GM21390 (cell line): ENCODE data around the gene ZSWIM8.
"Not testable (repeated sequence)": the region's sequence is repeated elsewhere in the genome, so short reads cannot be mapped to it uniquely, and the experiment has no call there.

Experiments used
- ATAC-seq: cut with Tn5 transposase; IDR thresholded peaks from one replicate; pipeline ENCODE4 v1.9.1; 2021; ENCODE audit not compliant: unreplicated experiment

The ZSWIM8 gene, protein sequence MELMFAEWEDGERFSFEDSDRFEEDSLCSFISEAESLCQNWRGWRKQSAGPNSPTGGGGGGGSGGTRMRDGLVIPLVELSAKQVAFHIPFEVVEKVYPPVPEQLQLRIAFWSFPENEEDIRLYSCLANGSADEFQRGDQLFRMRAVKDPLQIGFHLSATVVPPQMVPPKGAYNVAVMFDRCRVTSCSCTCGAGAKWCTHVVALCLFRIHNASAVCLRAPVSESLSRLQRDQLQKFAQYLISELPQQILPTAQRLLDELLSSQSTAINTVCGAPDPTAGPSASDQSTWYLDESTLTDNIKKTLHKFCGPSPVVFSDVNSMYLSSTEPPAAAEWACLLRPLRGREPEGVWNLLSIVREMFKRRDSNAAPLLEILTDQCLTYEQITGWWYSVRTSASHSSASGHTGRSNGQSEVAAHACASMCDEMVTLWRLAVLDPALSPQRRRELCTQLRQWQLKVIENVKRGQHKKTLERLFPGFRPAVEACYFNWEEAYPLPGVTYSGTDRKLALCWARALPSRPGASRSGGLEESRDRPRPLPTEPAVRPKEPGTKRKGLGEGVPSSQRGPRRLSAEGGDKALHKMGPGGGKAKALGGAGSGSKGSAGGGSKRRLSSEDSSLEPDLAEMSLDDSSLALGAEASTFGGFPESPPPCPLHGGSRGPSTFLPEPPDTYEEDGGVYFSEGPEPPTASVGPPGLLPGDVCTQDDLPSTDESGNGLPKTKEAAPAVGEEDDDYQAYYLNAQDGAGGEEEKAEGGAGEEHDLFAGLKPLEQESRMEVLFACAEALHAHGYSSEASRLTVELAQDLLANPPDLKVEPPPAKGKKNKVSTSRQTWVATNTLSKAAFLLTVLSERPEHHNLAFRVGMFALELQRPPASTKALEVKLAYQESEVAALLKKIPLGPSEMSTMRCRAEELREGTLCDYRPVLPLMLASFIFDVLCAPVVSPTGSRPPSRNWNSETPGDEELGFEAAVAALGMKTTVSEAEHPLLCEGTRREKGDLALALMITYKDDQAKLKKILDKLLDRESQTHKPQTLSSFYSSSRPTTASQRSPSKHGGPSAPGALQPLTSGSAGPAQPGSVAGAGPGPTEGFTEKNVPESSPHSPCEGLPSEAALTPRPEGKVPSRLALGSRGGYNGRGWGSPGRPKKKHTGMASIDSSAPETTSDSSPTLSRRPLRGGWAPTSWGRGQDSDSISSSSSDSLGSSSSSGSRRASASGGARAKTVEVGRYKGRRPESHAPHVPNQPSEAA (N-terminal part only)

DNA sequence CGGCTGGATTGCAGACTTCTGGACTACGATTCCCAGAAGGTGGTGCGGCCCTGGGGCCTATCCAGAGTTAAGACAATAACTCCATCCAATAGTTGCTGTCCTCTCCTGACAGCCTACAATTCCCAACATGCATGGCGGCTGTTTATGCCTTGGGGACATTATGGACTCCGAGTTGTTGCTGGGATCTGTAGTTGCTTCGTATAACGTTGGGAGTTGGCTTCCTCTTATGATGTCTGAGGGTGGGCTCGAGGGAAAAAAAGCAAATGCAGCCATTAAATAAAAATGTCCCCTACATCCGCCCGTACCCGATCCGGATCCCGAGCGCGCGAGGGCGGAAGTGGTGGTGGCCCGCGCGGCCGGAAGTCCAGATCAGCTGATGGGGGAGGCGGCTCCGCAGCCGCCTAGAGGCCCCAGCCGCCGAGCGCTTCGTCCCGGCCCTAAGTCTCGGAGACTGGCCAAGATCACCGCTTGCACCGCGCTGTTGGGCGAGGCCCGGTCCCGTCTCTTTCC, at the start of gene ZSWIM8:
TSS of gene ZSWIM8 (plus strand) at position 396 of the 510 bp plus-strand sequence. CDS start 273 bp downstream, outside the sequence.
- ATAC-seq, result peak; percentile 70

DNA sequence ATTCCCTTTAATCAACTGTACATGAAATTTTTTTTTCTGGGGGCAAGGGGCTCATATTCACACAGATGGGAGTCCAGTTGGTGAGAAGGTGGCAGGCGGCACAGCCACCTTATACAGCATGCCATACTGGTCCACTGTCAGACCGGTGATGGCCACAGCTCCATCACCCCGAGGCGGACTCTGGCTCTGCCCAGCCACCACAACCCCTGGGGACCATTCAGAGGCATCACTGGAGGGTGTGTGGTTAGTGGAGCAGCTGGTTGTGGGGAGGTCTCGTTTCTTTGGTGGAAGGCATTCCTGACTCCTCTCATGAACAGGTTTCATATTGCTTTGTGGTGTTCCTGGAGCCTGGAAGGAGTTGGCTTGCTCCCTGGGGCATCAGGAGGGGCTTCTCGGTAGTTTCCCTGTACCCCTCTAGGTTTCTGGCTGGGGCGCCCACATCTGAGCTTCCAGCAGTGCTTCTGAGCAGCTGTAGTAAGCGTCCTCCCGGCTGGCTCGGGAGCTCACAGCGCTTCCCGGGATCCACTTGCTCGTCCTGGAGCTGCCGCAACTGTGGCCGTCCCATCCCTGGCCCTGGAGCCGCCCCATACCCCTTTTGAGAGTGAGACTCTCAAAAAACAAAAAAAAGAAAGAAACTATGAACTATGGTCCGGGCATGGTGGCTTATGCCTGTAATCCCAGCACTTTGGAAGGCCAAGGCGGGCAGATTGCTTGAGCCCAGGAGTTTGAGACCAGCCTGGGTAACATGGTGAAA, 44.7 kb upstream of the ZSWIM8 start:
- ATAC-seq, result not testable (repeated sequence)

DNA sequence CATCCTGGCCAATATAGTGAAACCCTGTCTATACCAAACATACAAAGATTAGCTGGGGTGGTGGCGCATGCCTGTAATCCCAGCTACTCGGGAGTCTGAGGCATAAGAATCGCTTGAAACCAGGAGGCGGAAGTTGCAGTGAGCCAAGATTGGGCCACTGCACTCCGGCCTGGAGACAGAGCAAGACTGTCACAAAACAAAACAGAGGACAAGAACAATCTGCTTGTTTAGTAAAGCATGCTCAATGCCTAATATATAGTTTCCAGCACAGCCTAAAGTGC, 43.0 kb upstream of the ZSWIM8 start:
- no peak for ATAC-seq

DNA sequence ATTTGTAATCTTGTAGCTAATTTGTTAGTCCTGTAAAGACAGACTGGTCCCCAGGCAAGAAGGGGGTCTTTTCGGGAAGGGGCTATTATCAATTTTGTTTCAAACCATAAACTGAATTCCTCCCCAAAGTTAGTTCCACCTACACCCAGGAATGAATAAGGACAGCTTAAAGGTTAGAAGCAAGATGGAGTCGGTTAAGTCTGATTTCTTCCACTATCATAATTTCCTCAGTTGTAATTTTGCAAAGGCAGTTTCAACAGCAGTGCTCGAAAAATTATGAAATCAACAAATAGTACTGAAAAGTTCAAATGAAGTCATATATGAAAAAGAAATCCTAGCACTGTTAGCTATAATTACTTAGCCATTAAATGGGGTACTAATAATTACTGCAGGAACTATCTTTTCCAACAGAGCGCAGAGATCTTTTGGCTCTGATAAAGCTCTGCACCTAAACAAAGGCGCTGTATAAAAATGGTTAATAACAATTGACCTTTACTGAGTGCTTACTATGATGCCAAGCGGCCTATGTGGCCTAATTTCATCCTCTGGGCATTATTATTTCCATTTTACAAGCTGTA, 42.0 kb upstream of the ZSWIM8 start:
- ATAC-seq, result no peak

DNA sequence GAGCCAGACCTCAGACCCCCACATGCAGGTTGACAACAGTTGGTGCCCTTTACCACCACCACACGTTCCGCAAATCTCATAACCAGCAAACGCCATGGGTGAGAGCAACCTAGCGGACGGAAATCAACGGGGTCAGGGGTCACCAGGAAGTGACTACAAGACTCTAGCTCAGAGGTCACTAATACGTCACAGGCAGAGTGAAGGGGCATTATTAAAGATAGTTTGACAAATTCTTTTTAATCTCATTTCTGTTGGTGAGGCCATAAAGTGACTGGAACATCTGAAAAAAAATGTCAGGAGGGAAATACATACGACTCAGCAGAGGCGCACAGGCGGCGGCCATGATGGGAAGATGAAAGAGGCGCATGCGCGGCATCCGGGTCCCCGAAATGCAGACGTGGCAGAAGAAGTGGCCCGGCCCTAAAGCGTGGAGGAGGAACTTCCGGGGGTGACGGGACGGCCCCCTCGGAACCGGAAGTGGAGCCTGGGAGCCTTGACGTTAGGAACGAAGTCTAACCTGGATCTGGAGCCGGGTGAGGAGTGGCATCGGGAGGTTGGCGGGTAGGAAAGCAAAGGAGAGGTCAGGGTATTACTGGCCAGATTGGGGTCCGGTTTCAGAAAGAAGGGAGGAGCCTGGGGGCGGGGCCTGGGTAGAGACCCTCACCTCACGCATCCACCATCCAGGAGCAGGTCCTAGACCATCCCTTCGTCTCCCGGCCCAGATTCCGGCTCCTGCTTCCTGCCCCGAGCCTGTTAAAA, 41.3 kb upstream of the ZSWIM8 start, which contains the start of gene SEC24C:
TSS of gene SEC24C (plus strand) at position 468 of the 759 bp plus-strand sequence. CDS start 2,461 bp downstream, outside the sequence.
- ATAC-seq, result peak; percentile 89

DNA sequence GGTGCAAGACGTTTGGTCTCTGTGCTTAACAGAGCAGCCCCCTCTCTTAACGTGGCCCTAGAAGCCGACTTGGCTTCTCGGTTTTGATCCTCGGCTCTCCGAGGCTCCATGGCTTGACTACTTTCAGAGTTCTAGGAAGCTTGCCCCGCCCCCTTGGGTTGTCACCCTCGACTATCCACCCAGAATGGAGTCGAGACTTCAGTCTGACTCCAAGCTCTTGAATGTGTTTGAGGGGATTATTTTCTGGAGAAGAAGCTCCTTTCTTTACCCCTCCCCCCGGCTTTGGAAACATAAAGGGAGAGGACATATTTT, 40.8 kb upstream of the ZSWIM8 start:
- peak; percentile 22 for ATAC-seq

DNA sequence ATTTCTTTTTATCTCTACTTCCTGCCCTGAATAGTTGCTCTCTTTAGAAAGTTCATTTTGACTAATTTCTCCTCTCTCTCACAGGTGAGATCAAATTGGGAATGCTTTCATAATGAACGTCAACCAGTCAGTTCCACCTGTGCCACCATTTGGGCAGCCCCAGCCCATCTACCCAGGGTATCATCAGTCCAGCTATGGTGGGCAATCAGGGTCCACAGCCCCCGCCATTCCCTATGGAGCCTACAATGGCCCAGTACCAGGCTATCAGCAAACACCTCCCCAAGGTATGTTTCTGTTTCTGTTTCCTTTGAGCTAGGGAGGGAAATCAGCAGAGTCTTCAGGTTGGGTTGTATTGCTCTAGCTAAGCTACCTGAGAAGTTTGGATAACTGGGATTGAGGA, 38.7 kb upstream of the ZSWIM8 start:
- ATAC-seq, result no peak

DNA sequence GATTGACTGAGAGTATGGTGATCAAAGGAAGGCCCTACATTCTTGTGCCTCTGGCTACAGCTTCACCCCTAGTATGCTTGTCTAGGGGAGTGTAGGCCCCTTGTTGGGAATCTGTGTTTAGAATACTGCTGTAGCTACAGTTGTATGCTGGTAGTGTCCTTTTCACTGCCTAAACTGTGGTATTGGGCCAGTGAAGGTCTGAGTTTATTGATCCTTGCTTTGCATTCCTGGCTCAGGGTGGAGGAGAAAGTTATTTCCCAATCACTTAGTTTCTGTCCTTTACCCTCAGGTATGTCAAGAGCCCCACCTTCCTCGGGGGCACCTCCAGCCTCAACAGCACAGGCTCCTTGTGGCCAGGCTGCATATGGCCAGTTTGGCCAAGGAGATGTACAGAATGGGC, 34.6 kb upstream of the ZSWIM8 start:
- ATAC-seq, result no peak

DNA sequence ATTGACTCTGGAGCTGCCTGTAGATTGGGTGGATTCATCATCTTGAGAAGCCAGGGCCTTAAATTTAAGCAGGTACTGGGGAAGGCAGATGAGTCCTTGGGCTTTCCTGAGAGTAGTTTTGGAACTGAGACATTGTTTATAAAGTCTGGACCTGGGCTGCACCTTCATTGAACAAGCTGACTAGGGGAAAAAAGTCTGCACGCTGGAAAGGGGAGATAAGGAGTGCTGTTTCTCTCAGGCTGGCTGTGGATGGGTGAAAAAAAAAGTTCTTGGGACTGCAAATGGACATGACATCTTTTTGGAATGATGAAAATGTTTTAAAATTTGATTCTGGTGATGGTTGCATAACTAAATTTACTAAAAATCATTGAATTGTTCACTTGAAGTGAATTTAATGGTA, 29.2 kb upstream of the ZSWIM8 start:
- ATAC-seq, result no peak

DNA sequence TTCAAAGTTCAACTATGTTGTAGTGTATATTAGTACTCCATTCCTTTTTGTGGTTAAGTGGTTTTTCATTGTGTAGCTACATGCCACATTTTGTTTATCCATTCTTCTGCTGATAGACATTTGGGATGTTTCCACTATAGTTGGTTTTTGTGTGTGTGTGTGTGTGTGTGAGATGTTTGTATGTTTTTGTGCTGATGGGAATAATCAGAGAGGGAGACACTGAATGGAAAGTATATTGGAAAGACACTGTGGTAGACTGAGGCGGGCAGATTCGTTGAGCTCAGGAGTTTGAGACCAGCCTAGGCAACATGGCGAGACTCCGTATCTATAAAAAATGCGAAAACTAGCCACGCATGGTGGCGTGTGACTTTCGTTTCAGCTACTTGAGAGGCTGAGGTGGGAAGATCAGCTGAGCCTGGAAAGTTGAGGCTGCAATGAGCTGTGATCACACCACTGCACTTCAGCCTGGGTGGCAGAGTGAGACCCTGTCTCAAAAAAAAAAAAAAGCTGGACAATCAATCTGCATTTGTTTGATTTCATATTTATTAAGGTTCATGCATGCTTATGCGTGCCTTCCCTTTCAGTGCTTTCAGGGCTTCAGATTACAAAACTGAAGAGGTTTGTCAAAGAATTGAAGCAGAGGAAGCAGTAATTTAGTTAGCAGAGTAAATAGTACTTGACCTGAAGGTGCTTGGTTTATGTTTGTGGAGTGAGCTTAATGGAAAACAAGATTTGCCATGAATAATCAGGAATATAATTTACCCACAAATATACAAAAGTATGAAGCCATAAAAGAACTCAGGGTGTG, 26.5 kb upstream of the ZSWIM8 start:
- ATAC-seq, result no peak

DNA sequence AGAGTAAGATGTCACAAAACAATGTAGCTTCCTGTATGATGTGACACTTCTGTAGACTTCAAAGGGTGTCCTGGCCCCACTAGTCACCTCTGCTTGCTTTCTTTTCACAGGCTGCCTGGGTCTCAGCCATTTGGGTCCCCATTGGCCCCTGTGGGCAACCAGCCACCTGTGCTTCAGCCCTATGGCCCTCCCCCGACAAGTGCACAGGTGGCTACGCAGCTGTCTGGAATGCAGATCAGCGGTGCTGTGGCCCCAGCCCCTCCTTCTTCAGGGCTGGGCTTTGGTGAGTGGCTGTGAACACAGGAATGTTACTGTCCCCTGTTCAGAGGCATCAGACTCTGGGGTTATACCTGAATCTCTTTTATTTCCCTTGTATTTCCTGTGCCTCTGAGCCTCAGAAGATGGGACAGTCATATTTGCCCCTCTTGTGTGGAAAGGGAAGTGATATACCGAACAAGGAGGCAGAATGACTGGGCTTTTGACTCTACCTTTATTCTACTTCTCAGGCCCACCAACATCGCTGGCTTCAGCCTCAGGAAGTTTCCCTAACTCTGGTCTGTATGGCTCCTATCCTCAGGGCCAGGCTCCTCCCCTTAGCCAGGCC, 25.8 kb upstream of the ZSWIM8 start:
- ATAC-seq, result no peak

DNA sequence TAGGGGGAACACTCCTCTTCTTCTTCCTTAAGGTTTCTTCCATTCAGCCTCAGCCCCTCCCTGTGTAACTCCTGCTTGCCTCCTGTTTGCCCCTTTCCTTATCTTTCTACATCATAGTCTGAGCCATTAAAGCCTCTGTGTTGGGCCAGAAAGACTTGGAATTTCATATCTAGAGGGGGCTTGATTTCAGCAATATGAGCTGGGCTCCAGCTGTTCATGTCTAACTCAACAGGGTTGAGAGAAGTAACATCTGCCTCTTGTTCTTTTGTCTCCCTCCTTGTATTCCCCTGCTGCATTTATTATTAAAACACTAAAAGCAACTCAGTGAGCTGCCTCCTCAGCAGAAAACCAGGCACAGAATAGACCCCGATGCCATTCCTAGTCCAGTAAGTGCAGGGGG, 23.6 kb upstream of the ZSWIM8 start:
- no peak for ATAC-seq

DNA sequence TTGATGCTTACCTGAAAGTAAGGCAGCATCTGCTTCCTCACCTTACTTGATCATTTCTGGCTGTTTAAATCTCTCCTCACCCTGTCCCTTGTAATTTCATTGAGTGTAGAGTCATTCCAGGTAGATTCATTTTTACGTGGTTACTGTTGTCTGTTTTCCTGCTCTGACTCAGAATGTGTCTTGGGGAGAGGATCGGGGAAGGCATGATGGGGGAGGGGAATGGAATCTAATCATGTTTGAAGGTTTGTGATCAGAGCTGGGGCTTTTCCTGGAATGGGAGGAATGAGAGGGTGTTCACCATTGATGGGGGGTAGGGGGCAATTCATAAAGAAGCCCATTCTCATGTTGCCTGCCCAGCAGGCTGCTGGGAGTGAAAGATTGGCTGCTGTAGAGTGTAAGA, 22.5 kb upstream of the ZSWIM8 start:
- ATAC-seq, result no peak

DNA sequence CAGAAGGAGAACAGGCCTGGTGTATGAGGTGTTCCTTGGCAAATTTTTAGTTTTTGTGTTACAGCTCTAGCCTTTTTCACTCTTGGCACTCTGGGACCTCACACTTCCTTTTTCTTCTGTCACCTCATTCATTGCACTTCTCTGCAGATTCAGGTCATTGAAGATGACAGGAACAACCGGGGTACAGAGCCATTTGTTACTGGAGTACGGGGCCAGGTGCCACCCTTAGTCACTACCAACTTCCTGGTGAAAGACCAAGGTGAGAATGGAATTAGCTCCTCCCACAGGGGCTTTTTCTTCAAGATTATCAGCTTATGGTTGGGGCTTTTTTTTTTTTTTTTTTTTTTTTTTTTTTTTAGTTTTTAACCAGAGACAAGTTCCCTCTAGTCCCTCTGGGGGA, 22.1 kb upstream of the ZSWIM8 start:
- no peak for ATAC-seq

DNA sequence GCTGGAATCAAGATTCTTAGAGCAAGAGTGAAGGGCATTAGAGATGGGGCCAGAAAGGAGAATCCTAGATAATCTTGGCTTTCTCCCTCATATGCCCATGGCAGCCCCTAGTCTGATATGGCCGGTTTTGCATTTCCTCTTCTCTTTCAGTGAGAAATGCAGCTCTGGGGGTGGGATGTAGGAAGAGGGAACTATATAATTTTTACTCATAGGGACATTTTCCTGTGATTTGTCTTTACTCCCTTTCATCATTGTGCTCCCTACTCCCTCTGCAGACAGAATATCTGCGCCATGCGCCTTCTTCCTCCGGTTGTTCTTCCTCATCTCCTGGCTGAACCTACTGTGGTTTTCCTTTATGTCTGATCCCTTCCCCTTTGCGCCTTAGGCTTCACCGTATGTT, 20.3 kb upstream of the ZSWIM8 start:
- no peak for ATAC-seq

DNA sequence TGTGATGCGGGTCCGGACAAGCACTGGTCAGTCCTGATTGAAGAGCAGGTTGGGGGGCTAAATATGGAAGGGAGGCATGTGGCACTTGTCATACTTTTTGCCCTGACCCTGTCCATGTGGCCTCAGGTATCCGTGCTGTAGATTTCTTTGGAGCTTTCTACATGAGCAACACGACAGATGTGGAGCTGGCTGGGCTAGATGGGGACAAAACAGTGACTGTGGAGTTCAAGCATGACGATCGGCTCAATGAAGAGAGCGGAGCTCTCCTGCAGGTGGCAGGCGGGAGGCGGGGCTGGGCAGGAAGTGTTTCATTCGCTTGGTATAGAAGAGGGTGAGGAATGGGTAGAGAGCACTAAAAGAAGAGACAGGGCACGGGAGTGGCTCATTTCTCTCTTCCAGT, 16.5 kb upstream of the ZSWIM8 start:
- ATAC-seq, result no peak

DNA sequence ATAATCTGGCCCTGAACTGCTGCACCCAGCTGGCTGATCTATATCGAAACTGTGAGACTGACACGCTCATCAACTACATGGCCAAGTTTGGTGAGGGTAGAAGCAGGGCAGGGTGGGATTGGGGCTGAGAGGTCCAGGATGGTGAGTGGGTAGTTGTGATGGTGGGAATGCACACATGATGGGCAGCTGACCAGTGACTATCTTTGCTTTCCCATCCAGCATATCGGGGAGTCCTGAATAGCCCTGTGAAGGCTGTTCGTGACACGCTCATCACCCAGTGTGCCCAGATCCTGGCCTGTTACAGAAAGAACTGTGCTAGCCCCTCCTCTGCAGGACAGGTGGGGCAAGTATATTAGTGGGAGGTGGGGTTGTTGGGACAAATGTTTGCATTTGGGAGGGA, 16.0 kb upstream of the ZSWIM8 start:
- no peak for ATAC-seq

DNA sequence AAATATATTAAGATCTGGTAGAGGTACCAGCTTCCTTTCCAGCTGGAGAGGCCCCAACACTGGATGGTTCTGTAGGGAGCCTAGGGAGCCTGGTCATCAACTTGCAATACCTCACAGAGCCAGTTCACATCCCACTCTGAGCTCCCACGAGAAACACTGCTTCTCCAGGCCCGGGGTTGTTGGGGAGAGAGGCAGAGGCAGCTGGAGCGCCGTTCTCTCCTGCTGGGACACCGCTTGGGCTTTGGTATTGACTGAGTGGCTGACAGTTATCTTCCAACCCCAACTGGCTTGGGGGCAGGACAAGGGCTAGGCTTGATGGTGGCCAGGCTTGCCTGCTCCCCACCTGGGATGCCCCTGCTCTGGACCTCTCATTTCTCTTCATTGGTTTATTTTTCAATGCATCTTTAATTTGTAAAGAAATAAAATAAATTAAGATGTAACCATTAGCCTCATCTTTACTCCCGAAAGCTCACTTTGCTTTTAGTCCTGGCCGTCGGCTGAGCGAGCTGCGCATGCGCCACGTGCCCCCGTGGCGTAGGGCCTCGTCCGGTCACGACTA, 13.6 kb upstream of the ZSWIM8 start:
- peak; percentile 35 for ATAC-seq
